Naive thymus-derived CD4-positive, alpha-beta T cell (primary cell): Measurements from ENCODE around the gene DPY19L2. TPM values are rescaled to one million over a fixed set of nuclear protein-coding genes. Genes with fewer than 3 reads are reported as not detected.
"Not testable (repeated sequence)": the region's sequence is repeated elsewhere in the genome, so short reads cannot be mapped to it uniquely, and the experiment has no call there.

ENCODE experiments used
- ATAC-seq: fragments of 150-1000 bp; cut with Tn5 transposase; 2 replicates; pipeline ENCODE4 v1.10.0; 2021; ENCODE audit warnings: mild to moderate bottlenecking, moderate library complexity
- CTCF ChIA-PET: fragments of 350-600 bp; sonication (Branson Sonifier 250); formaldehyde crosslinking; loops from one replicate; lab custom pipeline; 2021; ENCODE audit warnings: antibody characterized with exemption; lab: Charles Lee
- POLR2A ChIA-PET: fragments of 350-600 bp; sonication (Branson Sonifier 250); formaldehyde crosslinking; loops from one replicate; lab custom pipeline; 2021; ENCODE audit warnings: antibody characterized with exemption, inconsistent platforms; lab: Charles Lee
- DNase-seq, 9 donors: peaks; one replicate each; pipeline versions ENCODE4 v3.0.0 to v3.0.0-alpha.2; 2020 to 2022; ENCODE audit warnings: mixed read lengths in 1 of 9
- H3K27ac ChIP-seq: one replicate; pipeline ENCODE4 v1.7.0; 2013; ENCODE audit warnings: mild to moderate bottlenecking, low read depth, low read length, moderate library complexity
- H3K27me3 ChIP-seq, 2 donors: one replicate each; pipeline ENCODE4 v1.7.0; 2013; ENCODE audit warnings: low read length in 2 of 2, mild to moderate bottlenecking in 2 of 2, moderate library complexity in 2 of 2; ENCODE audit not compliant: control insufficient read depth in 2 of 2, insufficient read depth in 2 of 2
- H3K36me3 ChIP-seq, 3 experiments: 1 replicate in 2 of 3; 2 replicates in 1 of 3; pipeline ENCODE4 v1.7.0; 2013; ENCODE audit warnings: low read length in 3 of 3, mild to moderate bottlenecking in 3 of 3, moderate library complexity in 1 of 3; ENCODE audit not compliant: insufficient read depth in 3 of 3, control insufficient read depth in 2 of 3
- H3K4me1 ChIP-seq, 2 donors: one replicate each; pipeline ENCODE4 v1.7.0; 2013; ENCODE audit warnings: low read length in 2 of 2, mild to moderate bottlenecking in 2 of 2, moderate library complexity in 1 of 2; ENCODE audit not compliant: control insufficient read depth in 2 of 2, insufficient read depth in 2 of 2
- H3K4me3 ChIP-seq: 2 replicates; pipeline ENCODE4 v1.7.0; 2013; ENCODE audit warnings: mild to moderate bottlenecking, low read length
- H3K9me3 ChIP-seq, 3 experiments: 1 replicate in 2 of 3; 2 replicates in 1 of 3; pipeline ENCODE4 v1.7.0; 2013; ENCODE audit warnings: low read length in 3 of 3; ENCODE audit not compliant: control insufficient read depth in 2 of 3
- H3K27ac Mint-ChIP-seq, 9 donors: one replicate each; pipeline ENCODE4 v1.8.0; 2020 to 2022; ENCODE audit warnings: mixed read lengths in 9 of 9, mild to moderate bottlenecking in 8 of 9, moderate library complexity in 5 of 9, inconsistent platforms in 2 of 9
- H3K27me3 Mint-ChIP-seq, 5 donors: one replicate each; pipeline ENCODE4 v1.8.0; 2021 to 2022; ENCODE audit warnings: mixed read lengths in 5 of 5, mild to moderate bottlenecking in 1 of 5
- H3K36me3 Mint-ChIP-seq, 5 donors: one replicate each; pipeline ENCODE4 v1.8.0; 2020 to 2022; ENCODE audit warnings: mixed read lengths in 5 of 5, mild to moderate bottlenecking in 3 of 5, inconsistent platforms in 1 of 5
- H3K4me1 Mint-ChIP-seq, 7 donors: one replicate each; pipeline ENCODE4 v1.8.0; 2020 to 2022; ENCODE audit warnings: mixed read lengths in 7 of 7, mild to moderate bottlenecking in 3 of 7, inconsistent platforms in 1 of 7
- H3K4me3 Mint-ChIP-seq, 10 donors: one replicate each; pipeline ENCODE4 v1.8.0; 2020 to 2022; ENCODE audit warnings: mild to moderate bottlenecking in 10 of 10, mixed read lengths in 10 of 10, moderate library complexity in 6 of 10, inconsistent platforms in 2 of 10
- H3K9me3 Mint-ChIP-seq, 11 donors: one replicate each; pipeline ENCODE4 v1.8.0; 2020 to 2022; ENCODE audit warnings: mixed read lengths in 11 of 11, mild to moderate bottlenecking in 4 of 11, inconsistent platforms in 1 of 11, moderate library complexity in 1 of 11
- intact Hi-C, 2 donors: fragments of 100-400 bp; cut with micrococcal nuclease; formaldehyde crosslinking; loops; one replicate each; pipeline ENCODE4 v1.15.1; 2023
- polyA plus RNA-seq, 2 donors: library from polyadenylated mRNA; unstranded; fragments of 300-500 nt; fragmentation: Illumina TruSeq; gene quantifications; one replicate each; pipeline ENCODE4 v1.2.3, GENCODE V29; 2021
- total RNA-seq, 6 experiments: library from RNA in 5 of 6; stranded (reverse) in 5 of 6; gene quantifications; 1 replicate in 5 of 6; 2 replicates in 1 of 6; pipeline ENCODE4 v1.2.3 and lab custom pipeline; 2021 to 2026

The DPY19L2 gene
- total and polyA plus RNA-seq, 7 experiments from 2014 or later = 0.28 to 3.1 (median 1.0) TPM; not detected in 1

- not testable (repeated sequence) for DNase-seq
Observed at GRCh38 chr12:63712376-63712974, 44.2 kb upstream of the DPY19L2 start.

GRCh38 chr12:63711339-63711738 is 43.0 kb upstream of the DPY19L2 start:
- not testable (repeated sequence) for H3K9me3 Mint-ChIP-seq, H3K27me3 Mint-ChIP-seq

More at GRCh38 chr12:63712376-63712974, 44.2 kb upstream of the DPY19L2 start:
- ATAC-seq, H3K27ac ChIP-seq, H3K4me1 Mint-ChIP-seq, H3K4me3 ChIP-seq, H3K4me3 Mint-ChIP-seq, H3K9me3 ChIP-seq, H3K27me3 Mint-ChIP-seq, H3K36me3 Mint-ChIP-seq, H3K27me3 ChIP-seq, CTCF ChIA-PET, H3K9me3 Mint-ChIP-seq, H3K27ac Mint-ChIP-seq, H3K4me1 ChIP-seq, H3K36me3 ChIP-seq, POLR2A ChIA-PET, intact Hi-C loops: not testable (repeated sequence)

GRCh38 chr12:63706336-63706735 is 38.0 kb upstream of the DPY19L2 start:
- Mint-ChIP-seq H3K27ac (no peak overlapping the region), H3K36me3 (no peaks in the 10 kb centered on the region), H3K27me3 (peaks cover 5 to 15% (median 6%) of the 10 kb centered on the region in 5 donors), H3K9me3 (no peaks in the 10 kb centered on the region), H3K4me1 (no peaks in the 10 kb centered on the region), H3K4me3 (no peak overlapping the region)
- no peak overlapping the region for H3K27ac ChIP-seq
- ChIA-PET CTCF (no interaction called here), POLR2A (no interaction called here)
- intact Hi-C loops = no loop called here
- ATAC-seq (no peak), DNase-seq (no peak)
- H3K36me3 ChIP-seq = no peaks in the 10 kb centered on the region
- H3K4me3 ChIP-seq = no peak overlapping the region
- no peaks in the 10 kb centered on the region for H3K4me1 ChIP-seq
- H3K27me3 ChIP-seq = no peaks in the 10 kb centered on the region
- H3K9me3 ChIP-seq = no peaks in the 10 kb centered on the region

More at GRCh38 chr12:63711339-63711738, 43.0 kb upstream of the DPY19L2 start:
- intact Hi-C loops, H3K4me3 ChIP-seq, DNase-seq, ATAC-seq, CTCF ChIA-PET, H3K27ac Mint-ChIP-seq, H3K27ac ChIP-seq, POLR2A ChIA-PET, H3K4me1 Mint-ChIP-seq, H3K36me3 ChIP-seq, H3K4me3 Mint-ChIP-seq, H3K27me3 ChIP-seq, H3K4me1 ChIP-seq, H3K36me3 Mint-ChIP-seq, H3K9me3 ChIP-seq: not testable (repeated sequence)

GRCh38 chr12:63699678-63700382 is 31.5 kb upstream of the DPY19L2 start:
- H3K4me3 ChIP-seq, POLR2A ChIA-PET, H3K4me3 Mint-ChIP-seq, DNase-seq, H3K4me1 ChIP-seq, H3K9me3 ChIP-seq, H3K4me1 Mint-ChIP-seq, intact Hi-C loops, H3K27me3 ChIP-seq, CTCF ChIA-PET, H3K36me3 ChIP-seq, ATAC-seq, H3K27ac Mint-ChIP-seq, H3K27ac ChIP-seq, H3K36me3 Mint-ChIP-seq: not testable (repeated sequence)
- Mint-ChIP-seq H3K9me3 (peaks cover 0 to 11% (median 4%) of the 10 kb centered on the region in 11 donors), H3K27me3 (peaks cover 7 to 21% (median 14%) of the 10 kb centered on the region in 5 donors)

GRCh38 chr12:63699011-63699410 is 30.7 kb upstream of the DPY19L2 start:
- H3K4me1 Mint-ChIP-seq, CTCF ChIA-PET, POLR2A ChIA-PET, DNase-seq, intact Hi-C loops, H3K36me3 Mint-ChIP-seq, H3K4me3 Mint-ChIP-seq, H3K36me3 ChIP-seq, H3K27ac Mint-ChIP-seq, H3K27ac ChIP-seq, H3K9me3 ChIP-seq, H3K4me1 ChIP-seq, H3K4me3 ChIP-seq, H3K27me3 ChIP-seq, ATAC-seq: not testable (repeated sequence)
- Mint-ChIP-seq H3K9me3 (peaks cover 0 to 11% (median 4%) of the 10 kb centered on the region in 11 donors), H3K27me3 (peaks cover 5 to 19% (median 12%) of the 10 kb centered on the region in 5 donors)

GRCh38 chr12:63690837-63691236 is 22.5 kb upstream of the DPY19L2 start:
- H3K27ac ChIP-seq, POLR2A ChIA-PET, H3K27me3 Mint-ChIP-seq, H3K36me3 Mint-ChIP-seq, H3K27me3 ChIP-seq, ATAC-seq, H3K9me3 Mint-ChIP-seq, H3K36me3 ChIP-seq, H3K27ac Mint-ChIP-seq, CTCF ChIA-PET, H3K4me1 ChIP-seq, intact Hi-C loops, DNase-seq, H3K4me3 Mint-ChIP-seq, H3K4me1 Mint-ChIP-seq, H3K9me3 ChIP-seq, H3K4me3 ChIP-seq: not testable (repeated sequence)

- H3K27me3 Mint-ChIP-seq, ATAC-seq, CTCF ChIA-PET, H3K27me3 ChIP-seq, H3K9me3 Mint-ChIP-seq, H3K27ac ChIP-seq, DNase-seq, H3K4me3 Mint-ChIP-seq, H3K36me3 ChIP-seq, H3K4me1 ChIP-seq, H3K9me3 ChIP-seq, intact Hi-C loops, H3K36me3 Mint-ChIP-seq, H3K4me3 ChIP-seq, H3K27ac Mint-ChIP-seq, POLR2A ChIA-PET, H3K4me1 Mint-ChIP-seq: not testable (repeated sequence)
Observed at GRCh38 chr12:63689141-63689540, 20.8 kb upstream of the DPY19L2 start.
